Right lobe of liver (tissue), 6 donors: Measurements from ENCODE around the gene WNK4. TPM values are rescaled to one million over a fixed set of nuclear protein-coding genes. Genes with fewer than 3 reads are reported as not detected.
A peak's percentile ranks its signal among the peaks of the same experiment; 100 is the strongest.

ENCODE experiments used
- ATAC-seq, 4 donors: fragments of 200-7000 bp; cut with Tn5 transposase; one replicate each; pipeline ENCODE4 v1.9.1; 2020; ENCODE audit warnings: mild to moderate bottlenecking in 4 of 4, moderate library complexity in 4 of 4
- DNase-seq, 3 donors: peaks; one replicate each; pipeline ENCODE4 v3.0.0-alpha.2; 2020
- H3K27ac ChIP-seq, 3 donors: fragments of 200-600 bp; one replicate each; pipeline ENCODE4 v1.8.0; 2022
- H3K27me3 ChIP-seq, 2 donors: fragments of 200-600 bp; one replicate each; pipeline ENCODE4 v1.8.0; 2022
- H3K36me3 ChIP-seq, 4 donors: fragments of 200-600 bp; sonication (generic) in 1 of 4; one replicate each; pipeline versions ENCODE4 v1.5.1 to v1.8.0; 2017 to 2022; ENCODE audit warnings: control low read depth in 1 of 4
- H3K4me1 ChIP-seq, 4 donors: fragments of 200-600 bp; sonication (generic) in 1 of 4; one replicate each; pipeline versions ENCODE4 v1.5.1 to v1.8.0; 2017 to 2022; ENCODE audit warnings: control low read depth in 1 of 4
- H3K4me3 ChIP-seq, 3 donors: fragments of 200-600 bp; one replicate each; pipeline ENCODE4 v1.8.0; 2022
- H3K9me3 ChIP-seq, 4 donors: fragments of 200-600 bp; sonication (generic) in 1 of 4; one replicate each; pipeline versions ENCODE4 v1.5.1 to v1.8.0; 2017 to 2022; ENCODE audit warnings: control low read depth in 1 of 4
- POLR2A ChIP-seq: fragments of 450-650 bp; IDR thresholded peaks from one replicate; pipeline ENCODE4 v1.6.1; 2017; ENCODE audit warnings: antibody characterized with exemption, mild to moderate bottlenecking
- WGBS: methylation state at CpG from one replicate; pipeline ENCODE4 v1.1.6; 2018; ENCODE audit warnings: low coverage, low lambda C conversion rate; ENCODE audit not compliant: insufficient coverage; ENCODE audit errors: missing lambda C conversion rate; 5-methylcytosine and 5-hydroxymethylcytosine counted together
- intact Hi-C, 2 donors: fragments of 100-400 bp; cut with DNase I; formaldehyde crosslinking; loops; one replicate each; pipeline versions ENCODE4 v1.11.2 to v1.14.1; 2022
- total RNA-seq, 6 experiments: library from RNA; depleted of rRNA in 2 of 6; stranded (reverse); fragments of >200 nt in 2 of 6; fragmentation: NEBNext Ultra II Directional in 3 of 6; extraction: Animal tissue kit (Norgen Biotek cat#: 25700) in 3 of 6; gene quantifications; one replicate each; pipeline versions ENCODE4 v1.1.0 to v1.2.4, GENCODE V29; 2016 to 2023
- TF ChIP-seq, protein P1 (sequence below), 4 donors: fragments of 200-600 bp in 3 of 4; fragments of 450-650 bp in 1 of 4; IDR thresholded peaks; one replicate each; pipeline versions ENCODE4 v1.5.1 to v1.8.0; 2016 to 2022; ENCODE audit warnings: antibody characterized with exemption in 4 of 4, mild to moderate bottlenecking in 2 of 4
- donor health status: DM: no; HTN: yes; CAD: no.
- donor health status: DM: no; HTN: no; CAD: no.
- donor health status: DM: no; HTN: no; CAD: no.
- donor health status: DM: no; HTN: yes; CAD: no.
- donor health status: DM: no; HTN: yes; CAD: no.

WNK4 gene
- total RNA-seq, 6 experiments from 2014 or later, result 0.12 to 1.1 (median 0.22) TPM; not detected in 3

DNA sequence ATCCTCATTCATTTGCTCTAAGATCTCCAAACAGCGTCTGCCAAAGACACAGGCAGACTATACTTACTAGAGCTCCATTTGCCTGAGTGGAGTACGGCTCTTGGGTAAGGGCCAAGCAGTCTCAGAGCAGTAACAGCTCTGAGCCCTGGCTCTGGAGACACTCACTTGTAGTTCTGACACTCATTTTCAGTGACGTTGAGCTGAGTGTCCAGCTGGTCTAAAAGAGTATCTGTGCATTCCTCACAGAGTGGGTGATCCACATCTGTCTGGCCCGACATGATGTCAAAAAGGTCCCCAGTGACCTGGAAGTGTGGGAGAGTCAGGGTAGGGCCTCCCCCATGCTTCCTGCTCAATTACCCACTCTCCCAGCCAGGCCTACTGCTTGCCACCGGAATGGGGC is 38.0 kb downstream of the WNK4 start:
- 100% methylated on average over 1 of the region's 5 CpGs for WGBS
- no peak overlapping the region for H3K27ac ChIP-seq
- no peak for TF ChIP-seq POLR2A
- TF ChIP-seq, protein P1, sequence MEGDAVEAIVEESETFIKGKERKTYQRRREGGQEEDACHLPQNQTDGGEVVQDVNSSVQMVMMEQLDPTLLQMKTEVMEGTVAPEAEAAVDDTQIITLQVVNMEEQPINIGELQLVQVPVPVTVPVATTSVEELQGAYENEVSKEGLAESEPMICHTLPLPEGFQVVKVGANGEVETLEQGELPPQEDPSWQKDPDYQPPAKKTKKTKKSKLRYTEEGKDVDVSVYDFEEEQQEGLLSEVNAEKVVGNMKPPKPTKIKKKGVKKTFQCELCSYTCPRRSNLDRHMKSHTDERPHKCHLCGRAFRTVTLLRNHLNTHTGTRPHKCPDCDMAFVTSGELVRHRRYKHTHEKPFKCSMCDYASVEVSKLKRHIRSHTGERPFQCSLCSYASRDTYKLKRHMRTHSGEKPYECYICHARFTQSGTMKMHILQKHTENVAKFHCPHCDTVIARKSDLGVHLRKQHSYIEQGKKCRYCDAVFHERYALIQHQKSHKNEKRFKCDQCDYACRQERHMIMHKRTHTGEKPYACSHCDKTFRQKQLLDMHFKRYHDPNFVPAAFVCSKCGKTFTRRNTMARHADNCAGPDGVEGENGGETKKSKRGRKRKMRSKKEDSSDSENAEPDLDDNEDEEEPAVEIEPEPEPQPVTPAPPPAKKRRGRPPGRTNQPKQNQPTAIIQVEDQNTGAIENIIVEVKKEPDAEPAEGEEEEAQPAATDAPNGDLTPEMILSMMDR (IDR thresholded peaks at IDR 0.05), result no peak
- intact Hi-C loops, result no loop called here
- DNase-seq, result no peak
- no peaks in the 10 kb centered on the region for H3K9me3 ChIP-seq
- H3K4me3 ChIP-seq, result no peak overlapping the region
- ATAC-seq, result no peak
- no peaks in the 10 kb centered on the region for H3K27me3 ChIP-seq
- peaks cover 0 to 6% (median 2%) of the 10 kb centered on the region in 4 donors for H3K4me1 ChIP-seq
- peaks cover 7 to 84% (median 43%) of the 10 kb centered on the region in 4 donors for H3K36me3 ChIP-seq

DNA sequence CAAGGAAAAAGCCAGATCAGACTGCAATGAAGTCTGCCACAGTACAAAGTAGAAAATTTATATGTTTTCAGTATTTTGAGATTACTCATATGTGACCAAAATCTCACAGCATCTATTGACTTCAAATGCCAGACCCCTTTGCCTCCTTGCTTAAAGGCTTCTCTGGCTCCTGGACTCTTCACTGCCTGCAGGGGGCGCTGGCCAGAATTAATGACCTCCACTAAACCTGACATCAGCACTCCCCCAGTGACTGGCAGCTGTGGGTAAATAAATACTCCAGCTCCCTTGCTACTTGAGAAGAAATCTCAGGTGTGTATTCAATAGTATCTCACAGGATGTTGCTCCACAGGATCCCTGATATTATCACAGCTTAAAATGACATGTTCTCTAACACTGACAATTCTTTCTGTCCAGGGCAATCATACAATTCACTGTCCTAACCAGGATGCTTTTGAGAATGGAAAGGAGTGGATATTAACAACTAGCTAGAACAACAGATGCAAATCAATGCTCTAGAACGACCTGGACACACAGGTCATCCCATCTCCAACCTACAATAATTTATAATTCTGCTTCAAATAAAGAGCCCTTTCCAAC is 39.6 kb downstream of the WNK4 start:
- H3K4me1 ChIP-seq, result peaks cover 0 to 9% (median 2%) of the 10 kb centered on the region in 4 donors
- TF ChIP-seq, protein P1 (IDR thresholded peaks at IDR 0.05), result peak; percentile 40 to 72 (median 64)
- TF ChIP-seq POLR2A, result no peak
- H3K9me3 ChIP-seq, result no peaks in the 10 kb centered on the region
- no peaks in the 10 kb centered on the region for H3K27me3 ChIP-seq
- H3K4me3 ChIP-seq, result no peak overlapping the region
- H3K27ac ChIP-seq, result no peak overlapping the region
- ATAC-seq, result peak in 1 of 4 donors; percentile 28
- peak in 1 of 3 donors; percentile 53 for DNase-seq
- H3K36me3 ChIP-seq, result peaks cover 7 to 70% (median 31%) of the 10 kb centered on the region in 4 donors
- WGBS, result 23% methylated on average over 2 of the region's 2 CpGs
- intact Hi-C loops, result no loop called here

DNA sequence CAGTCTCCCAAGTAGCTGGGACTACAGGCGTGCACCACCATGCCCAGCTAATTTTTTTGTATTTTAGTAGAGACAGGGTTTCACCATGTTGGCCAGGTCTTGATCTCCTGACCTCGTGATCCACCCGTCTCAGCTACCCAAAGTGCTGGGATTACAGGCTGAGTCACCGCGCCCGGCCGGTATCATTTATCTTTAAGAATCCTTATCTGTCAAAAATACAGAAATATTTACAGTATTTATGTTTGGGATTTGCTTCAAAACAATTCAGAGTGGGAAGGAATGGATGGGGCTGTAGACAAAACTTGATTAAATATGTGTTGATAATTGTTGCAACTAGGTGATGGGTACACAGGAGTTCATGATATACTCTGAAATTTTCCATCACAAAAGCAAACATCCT is 40.8 kb downstream of the WNK4 start:
- Histone ChIP-seq H3K9me3 (no peaks in the 10 kb centered on the region), H3K27ac (no peak overlapping the region), H3K4me1 (peaks cover 0 to 9% (median 2%) of the 10 kb centered on the region in 4 donors), H3K36me3 (peaks cover 7 to 59% (median 25%) of the 10 kb centered on the region in 4 donors), H3K27me3 (no peaks in the 10 kb centered on the region), H3K4me3 (no peak overlapping the region)
- 87% methylated on average over 6 of the region's 7 CpGs for WGBS
- intact Hi-C loops, result no loop called here
- TF ChIP-seq, protein P1 (IDR thresholded peaks at IDR 0.05), result no peak
- TF ChIP-seq POLR2A, result no peak
- DNase-seq (no peak), ATAC-seq (no peak)

DNA sequence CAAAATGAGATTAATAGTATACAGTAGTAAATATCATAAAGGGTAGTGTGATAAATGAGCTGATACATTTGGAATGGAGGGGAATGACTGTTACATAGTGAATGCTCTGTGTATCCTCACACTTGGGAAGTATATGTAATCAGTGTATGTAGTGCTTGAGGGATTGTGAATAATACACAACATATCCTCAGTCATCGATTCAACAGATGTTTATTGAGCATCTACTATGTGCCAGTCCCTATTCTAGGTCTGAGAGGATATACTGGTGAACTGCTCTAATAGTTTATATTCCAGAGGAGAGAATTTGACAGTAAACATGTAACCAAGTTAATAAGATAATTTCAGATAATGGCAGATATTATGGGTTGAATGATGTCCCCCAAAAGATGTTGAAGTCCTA is 47.1 kb downstream of the WNK4 start:
- Histone ChIP-seq H3K27me3 (no peaks in the 10 kb centered on the region), H3K27ac (no peak overlapping the region), H3K9me3 (no peaks in the 10 kb centered on the region), H3K4me3 (no peak overlapping the region), H3K36me3 (no peaks in the 10 kb centered on the region), H3K4me1 (peaks cover 0 to 13% (median 2%) of the 10 kb centered on the region in 4 donors)
- 70% methylated on average over 1 of the region's 1 CpG for WGBS
- no peak for DNase-seq
- intact Hi-C loops, result no loop called here
- TF ChIP-seq POLR2A, result no peak
- TF ChIP-seq, protein P1 (IDR thresholded peaks at IDR 0.05), result no peak
- no peak for ATAC-seq
